Keratinocyte (primary cell): ENCODE measurements around the gene RALY. TPM values are rescaled to one million over a fixed set of nuclear protein-coding genes. Genes with fewer than 3 reads are reported as not detected.

ENCODE experiments used
- DNase-seq: peaks from one replicate; pipeline ENCODE4 v3.0.0-alpha.2; 2011; ENCODE audit warnings: low read depth, missing footprints, low spot score
- FAIRE-seq: peaks from 2 replicates; lab custom pipeline; 2011; peaks lifted over from hg19 to GRCh38; lab: Jason Lieb, UNC
- H2AFZ ChIP-seq: 2 replicates; pipeline ENCODE4 v1.6.0; 2012; ENCODE audit warnings: low read length, control low read depth, inconsistent platforms; ENCODE audit not compliant: control insufficient read depth
- H3K27ac ChIP-seq: 2 replicates; pipeline ENCODE4 v1.5.1; 2011; ENCODE audit warnings: low read length; ENCODE audit not compliant: control insufficient read depth, insufficient read depth
- H3K27me3 ChIP-seq: 3 replicates; pipeline ENCODE4 v1.6.0; 2011; ENCODE audit warnings: low read length; ENCODE audit not compliant: control insufficient read depth, insufficient read depth; ENCODE audit errors: extremely low read depth
- H3K36me3 ChIP-seq, 2 experiments: 2 replicates in 1 of 2; 3 replicates in 1 of 2; pipeline ENCODE4 v1.5.1; 2011; ENCODE audit warnings: low read length in 2 of 2, mild to moderate bottlenecking in 1 of 2; ENCODE audit not compliant: control insufficient read depth in 2 of 2, insufficient read depth in 2 of 2; ENCODE audit errors: extremely low read depth in 1 of 2
- H3K4me1 ChIP-seq: 3 replicates; pipeline ENCODE4 v1.5.1; 2011; ENCODE audit warnings: low read length; ENCODE audit not compliant: control insufficient read depth, insufficient read depth; ENCODE audit errors: extremely low read depth
- H3K4me2 ChIP-seq: 3 replicates; pipeline ENCODE4 v1.6.0; 2011; ENCODE audit warnings: low read depth, low read length; ENCODE audit not compliant: control insufficient read depth, insufficient read depth; ENCODE audit errors: extremely low read depth
- H3K4me3 ChIP-seq, 3 experiments: fragments of 200-600 bp in 1 of 3; sonication (generic) in 1 of 3; 2 replicates in 2 of 3; 3 replicates in 1 of 3; pipeline ENCODE4 v1.5.1; 2011 to 2016; ENCODE audit warnings: low read length in 3 of 3, mild to moderate bottlenecking in 3 of 3, control low read depth in 2 of 3, inconsistent platforms in 1 of 3, low read depth in 1 of 3, mixed read lengths in 1 of 3, mixed run types in 1 of 3, moderate library complexity in 1 of 3; ENCODE audit not compliant: control insufficient read depth in 2 of 3, insufficient read depth in 2 of 3; ENCODE audit errors: extremely low read depth in 1 of 3
- H3K79me2 ChIP-seq: 2 replicates; pipeline ENCODE4 v1.6.0; 2012; ENCODE audit warnings: low read length; ENCODE audit not compliant: control insufficient read depth, insufficient read depth
- H3K9ac ChIP-seq: 3 replicates; pipeline ENCODE4 v1.6.0; 2011; ENCODE audit warnings: low read length; ENCODE audit not compliant: control insufficient read depth, insufficient read depth; ENCODE audit errors: extremely low read depth
- H3K9me1 ChIP-seq: 3 replicates; pipeline ENCODE4 v1.6.0; 2011; ENCODE audit warnings: low read length; ENCODE audit not compliant: control insufficient read depth, insufficient read depth; ENCODE audit errors: extremely low read depth
- H3K9me3 ChIP-seq: 2 replicates; pipeline ENCODE4 v1.5.1; 2012; ENCODE audit warnings: low read depth, low read length; ENCODE audit not compliant: control insufficient read depth
- H4K20me1 ChIP-seq: 3 replicates; pipeline ENCODE4 v1.6.0; 2011; ENCODE audit warnings: low read length; ENCODE audit not compliant: control insufficient read depth, insufficient read depth; ENCODE audit errors: extremely low read depth
- CTCF ChIP-seq, 3 experiments: IDR thresholded peaks in 1 of 3; conservative IDR thresholded peaks in 1 of 3; optimal IDR thresholded peaks in 1 of 3; 2 replicates in 2 of 3; 3 replicates in 1 of 3; pipeline versions ENCODE3 to v1.5.1; 2011; ENCODE audit warnings: low read length in 3 of 3, mild to moderate bottlenecking in 3 of 3, moderate library complexity in 2 of 3, control low read depth in 1 of 3, inconsistent platforms in 1 of 3; ENCODE audit not compliant: insufficient read depth in 2 of 3; ENCODE audit errors: extremely low read depth in 1 of 3
- EZH2 ChIP-seq: IDR thresholded peaks from one replicate; pipeline ENCODE4 v1.6.1; 2012; ENCODE audit warnings: inconsistent platforms, mild to moderate bottlenecking, low read length, moderate library complexity
- dilution Hi-C: fragments of 300-500 bp; cut with MboI; formaldehyde crosslinking; loops from one replicate; pipeline ENCODE4 v1.7.0; 2020; ENCODE audit warnings: low sequenced_read_pairs; ENCODE audit not compliant: extremely low pct_ligation_motif_present
- polyA plus RNA-seq, 5 experiments: library from polyadenylated mRNA; depleted of rRNA in 3 of 5; stranded (reverse) in 3 of 5; stranded (forward) in 1 of 5; unstranded in 1 of 5; fragments of >200 nt; gene quantifications; 1 replicate in 1 of 5; 2 replicates in 3 of 5; 3 replicates in 1 of 5; pipeline versions ENCODE4 v1.2.1 to v1.2.3, GENCODE V29; 2011 to 2012; ENCODE audit warnings: missing spikeins in 2 of 5, low read depth in 1 of 5, low replicate concordance in 1 of 5

The RALY gene
- polyA plus RNA-seq, 1 donor (not counting 4 experiments of a cell fraction or from before 2014, with no cell fraction given) = 118 TPM

GRCh38 chr20:33983371-33983770 lies 10.3 kb upstream of the RALY start:
- Histone ChIP-seq H3K9ac (no peak overlapping the region), H3K79me2 (no peaks in the 10 kb centered on the region), H3K36me3 (no peaks in the 10 kb centered on the region), H3K9me3 (no peaks in the 10 kb centered on the region), H3K4me2 (no peak overlapping the region), H2AFZ (no peak overlapping the region), H4K20me1 (no peaks in the 10 kb centered on the region), H3K4me3 (no peak overlapping the region), H3K4me1 (no peaks in the 10 kb centered on the region), H3K27ac (no peak overlapping the region), H3K9me1 (no peaks in the 10 kb centered on the region), H3K27me3 (peaks cover 3% of the 10 kb centered on the region)
- dilution Hi-C loops = no loop called here
- DNase-seq = no peak
- no peak for FAIRE-seq
- TF ChIP-seq CTCF (optimal IDR thresholded peaks at IDR 0.05 in 1 of 3, IDR thresholded peaks at IDR 0.05 in 1 of 3, conservative IDR thresholded peaks at IDR 0.05 in 1 of 3; ENCODE audit: extremely low read depth in 1 of 3, insufficient read depth in 2 of 3, low read length in 3 of 3) (no peak), EZH2 (no peak)

GRCh38 chr20:33984182-33984719 lies 9.5 kb upstream of the RALY start:
- Histone ChIP-seq H3K4me1 (no peaks in the 10 kb centered on the region), H3K9me3 (no peaks in the 10 kb centered on the region), H3K9me1 (no peaks in the 10 kb centered on the region), H3K4me2 (no peak overlapping the region), H3K27me3 (peaks cover 3% of the 10 kb centered on the region), H3K27ac (no peak overlapping the region), H3K4me3 (no peak overlapping the region), H4K20me1 (no peaks in the 10 kb centered on the region), H3K9ac (no peak overlapping the region), H3K36me3 (no peaks in the 10 kb centered on the region), H2AFZ (no peak overlapping the region), H3K79me2 (no peaks in the 10 kb centered on the region)
- TF ChIP-seq CTCF (optimal IDR thresholded peaks at IDR 0.05 in 1 of 3, IDR thresholded peaks at IDR 0.05 in 1 of 3, conservative IDR thresholded peaks at IDR 0.05 in 1 of 3; ENCODE audit: extremely low read depth in 1 of 3, insufficient read depth in 2 of 3, low read length in 3 of 3) (no peak), EZH2 (no peak)
- FAIRE-seq (no peak), DNase-seq (no peak)
- dilution Hi-C loops = no loop called here
